Tibial artery (tissue), 4 donors: ENCODE data around the gene PIK3AP1.

ENCODE experiments used
- DNase-seq, 2 donors: peaks; one replicate each; pipeline ENCODE4 v3.0.0-alpha.2; 2019
- H3K27ac ChIP-seq, 2 donors: fragments of 200-600 bp; sonication (generic) in 1 of 2; 1 replicate in 1 of 2; 2 replicates in 1 of 2; pipeline ENCODE4 v1.5.1; 2018 to 2019; ENCODE audit warnings: mild to moderate bottlenecking in 1 of 2
- H3K27me3 ChIP-seq, 2 donors: fragments of 200-600 bp; sonication (generic) in 1 of 2; one replicate each; pipeline versions ENCODE4 v1.5.1 to v1.6.0; 2016 to 2019
- H3K36me3 ChIP-seq, 3 donors: fragments of 200-600 bp; sonication (generic) in 2 of 3; one replicate each; pipeline ENCODE4 v1.5.1; 2016 to 2019; ENCODE audit warnings: mild to moderate bottlenecking in 2 of 3
- H3K4me1 ChIP-seq, 4 donors: fragments of 200-600 bp; sonication (generic) in 2 of 4; 1 replicate in 3 of 4; 2 replicates in 1 of 4; pipeline ENCODE4 v1.5.1; 2016 to 2019
- H3K4me3 ChIP-seq, 2 donors: fragments of 200-600 bp; sonication (generic) in 1 of 2; 1 replicate in 1 of 2; 2 replicates in 1 of 2; pipeline ENCODE4 v1.5.1; 2018 to 2019; ENCODE audit warnings: mild to moderate bottlenecking in 2 of 2
- H3K9me3 ChIP-seq, 3 donors: fragments of 200-600 bp; sonication (generic) in 1 of 3; one replicate each; pipeline ENCODE4 v1.5.1; 2016 to 2019
- CTCF ChIP-seq, 2 experiments: fragments of 200-600 bp in 1 of 2; fragments of 450-650 bp in 1 of 2; IDR thresholded peaks; one replicate each; pipeline ENCODE4 v1.5.1; 2017 to 2019; ENCODE audit warnings: antibody characterized with exemption in 2 of 2, mild to moderate bottlenecking in 1 of 2, moderate library complexity in 1 of 2
- intact Hi-C: fragments of 100-400 bp; cut with DNase I; formaldehyde crosslinking; loops from one replicate; pipeline ENCODE4 v1.15.0; 2023; ENCODE audit warnings: low total_unique reads

Gene PIK3AP1

GRCh38 chr10:96678725-96679124, 41.6 kb downstream of the PIK3AP1 start:
- DNase-seq: no peak
- H3K27me3 ChIP-seq: peaks cover 0 to 4% of the 10 kb centered on the region in 2 donors
- no peaks in the 10 kb centered on the region for H3K36me3 ChIP-seq
- H3K9me3 ChIP-seq: no peaks in the 10 kb centered on the region
- H3K4me3 ChIP-seq: no peak overlapping the region
- H3K27ac ChIP-seq: no peak overlapping the region
- TF ChIP-seq CTCF (IDR thresholded peaks at IDR 0.05): no peak
- H3K4me1 ChIP-seq: no peaks in the 10 kb centered on the region
- intact Hi-C loops: no loop called here

DNA sequence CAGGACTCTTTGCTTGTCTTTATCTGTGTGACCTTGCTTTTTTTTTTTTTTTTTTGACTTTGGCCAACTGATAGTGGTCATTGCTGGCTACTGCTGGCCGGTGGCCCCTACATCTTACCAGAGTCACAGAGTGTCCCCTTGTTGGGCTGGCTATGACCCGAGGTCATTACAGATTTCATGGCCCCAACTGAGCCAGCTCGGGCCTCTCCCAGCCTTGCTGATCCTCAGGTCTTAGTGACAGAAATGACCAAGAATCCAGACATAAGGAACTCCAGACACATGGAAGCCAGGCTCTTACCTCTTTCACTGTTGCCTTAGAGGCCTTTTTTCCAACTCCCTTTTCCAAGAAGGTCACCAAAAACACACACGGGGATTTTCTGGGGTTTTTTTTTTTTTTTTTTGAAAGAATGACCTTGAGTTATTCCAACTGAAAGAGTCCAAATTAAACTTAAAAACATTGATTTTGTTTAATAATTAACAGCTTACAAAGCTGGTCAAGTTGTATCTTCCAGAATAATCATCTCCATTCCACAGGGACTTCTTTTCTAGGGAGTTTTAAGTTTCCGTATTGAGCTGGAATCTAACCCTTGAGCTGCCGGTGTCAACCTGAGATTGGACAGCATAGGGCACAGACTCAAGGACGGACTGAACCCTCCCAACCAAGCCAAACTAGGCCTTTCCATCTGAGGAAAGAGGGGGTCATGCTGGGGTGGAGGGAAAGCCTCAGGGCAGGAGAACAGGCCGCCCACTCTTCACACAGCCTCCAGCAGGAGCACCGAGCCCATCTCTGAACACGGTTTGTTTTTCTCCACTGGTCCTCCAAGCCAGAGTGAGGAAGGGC, 43.8 kb downstream of the PIK3AP1 start:
- DNase-seq: no peak
- Histone ChIP-seq H3K36me3 (no peaks in the 10 kb centered on the region), H3K27ac (no peak overlapping the region), H3K4me1 (no peaks in the 10 kb centered on the region), H3K27me3 (peaks cover 0 to 4% of the 10 kb centered on the region in 2 donors), H3K4me3 (no peak overlapping the region), H3K9me3 (no peaks in the 10 kb centered on the region)
- no peak for TF ChIP-seq CTCF (IDR thresholded peaks at IDR 0.05)
- intact Hi-C loops: no loop called here

GRCh38 chr10:96675846-96676245, 44.5 kb downstream of the PIK3AP1 start:
- DNase-seq: no peak
- no peak overlapping the region for H3K27ac ChIP-seq
- intact Hi-C loops: no loop called here
- H3K4me3 ChIP-seq: no peak overlapping the region
- H3K27me3 ChIP-seq: peaks cover 0 to 2% of the 10 kb centered on the region in 2 donors
- no peak for TF ChIP-seq CTCF (IDR thresholded peaks at IDR 0.05)
- H3K36me3 ChIP-seq: no peaks in the 10 kb centered on the region
- no peaks in the 10 kb centered on the region for H3K9me3 ChIP-seq
- no peaks in the 10 kb centered on the region for H3K4me1 ChIP-seq

GRCh38 chr10:96673318-96674099, 46.8 kb downstream of the PIK3AP1 start:
- H3K9me3 ChIP-seq: no peaks in the 10 kb centered on the region
- no peak overlapping the region for H3K4me3 ChIP-seq
- H3K36me3 ChIP-seq: no peaks in the 10 kb centered on the region
- H3K4me1 ChIP-seq: no peaks in the 10 kb centered on the region
- no peak for TF ChIP-seq CTCF (IDR thresholded peaks at IDR 0.05)
- no peaks in the 10 kb centered on the region for H3K27me3 ChIP-seq
- H3K27ac ChIP-seq: no peak overlapping the region
- intact Hi-C loops: no loop called here
- DNase-seq: peak in 1 of 2 donors; percentile 55

DNA sequence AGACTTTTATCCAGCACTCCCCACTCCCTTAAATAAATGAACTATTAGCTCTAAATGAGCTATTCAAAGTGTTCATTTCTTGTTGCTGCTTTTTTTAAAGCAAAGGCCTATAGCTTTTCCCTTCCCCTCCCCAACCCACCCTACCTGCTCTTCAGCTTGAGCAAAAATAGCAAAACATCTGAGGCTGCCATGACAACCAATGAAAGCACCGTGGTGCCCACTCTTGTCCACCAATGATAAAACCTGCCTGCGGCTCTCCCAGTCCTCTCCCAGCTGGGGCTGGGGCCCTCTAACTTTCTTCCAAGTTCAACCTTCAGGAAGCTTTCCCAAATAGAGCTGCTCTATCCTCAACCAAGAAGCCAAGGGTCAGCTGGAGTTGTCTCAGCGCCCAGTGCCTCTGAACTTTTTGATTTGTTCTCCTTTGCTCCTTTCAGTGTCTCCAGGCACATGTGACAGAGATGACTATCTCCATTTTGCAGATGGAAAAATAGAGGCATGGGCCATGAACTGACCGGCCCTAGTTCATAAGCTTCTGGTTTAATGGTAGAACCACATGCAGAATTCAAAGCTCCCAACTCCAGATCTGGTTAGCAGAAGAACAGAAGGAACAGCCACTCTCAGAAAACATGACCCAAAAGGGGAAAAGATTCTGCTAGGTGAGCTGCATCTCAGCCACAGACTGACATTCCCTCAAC, 47.7 kb downstream of the PIK3AP1 start:
- DNase-seq: no peak
- H3K4me1 ChIP-seq: no peaks in the 10 kb centered on the region
- H3K36me3 ChIP-seq: no peaks in the 10 kb centered on the region
- intact Hi-C loops: no loop called here
- TF ChIP-seq CTCF (IDR thresholded peaks at IDR 0.05): no peak
- no peaks in the 10 kb centered on the region for H3K9me3 ChIP-seq
- H3K27me3 ChIP-seq: no peaks in the 10 kb centered on the region
- no peak overlapping the region for H3K4me3 ChIP-seq
- no peak overlapping the region for H3K27ac ChIP-seq
